HCT116 (cell line): ENCODE results near the gene PLB1.

Source experiments
- CEBPB ChIP-seq: IDR thresholded peaks from 2 replicates; pipeline ENCODE4 v1.6.1; 2012; ENCODE audit warnings: low read depth
- CTCF ChIP-seq, 3 experiments: fragments of 200-600 bp in 1 of 3; sonication (generic) in 1 of 3; IDR thresholded peaks in 2 of 3; conservative IDR thresholded peaks in 1 of 3; 2 replicates each; pipeline ENCODE4 v1.5.1; 2012 to 2017; ENCODE audit warnings: low read depth in 2 of 3, low read length in 2 of 3, antibody characterized with exemption in 1 of 3, borderline replicate concordance in 1 of 3, control low read depth in 1 of 3, mild to moderate bottlenecking in 1 of 3, mixed read lengths in 1 of 3, mixed run types in 1 of 3, moderate library complexity in 1 of 3; ENCODE audit not compliant: insufficient read depth in 1 of 3
- EZH2 ChIP-seq: fragments of 200-600 bp; sonication (generic); IDR thresholded peaks from 2 replicates; pipeline ENCODE4 v1.6.1; 2017; ENCODE audit warnings: antibody characterized with exemption, mixed run types
- EZH2phosphoT487 ChIP-seq: fragments of 200-600 bp; IDR thresholded peaks from 2 replicates; pipeline ENCODE4 v1.6.1; 2018; ENCODE audit warnings: antibody characterized with exemption, borderline replicate concordance
- POLR2A ChIP-seq: IDR thresholded peaks from 2 replicates; pipeline ENCODE4 v1.7.0; 2011; ENCODE audit warnings: borderline replicate concordance; ENCODE audit not compliant: insufficient read depth, insufficient read length; ENCODE audit errors: extremely low read depth
- POLR2AphosphoS5 ChIP-seq: IDR thresholded peaks from 2 replicates; pipeline ENCODE4 v1.6.1; 2011; ENCODE audit warnings: mild to moderate bottlenecking, low read depth, low read length, moderate library complexity

- TF ChIP-seq EZH2 (no peak), CTCF (IDR thresholded peaks at IDR 0.05 in 2 of 3, conservative IDR thresholded peaks at IDR 0.05 in 1 of 3; ENCODE audit: borderline replicate concordance in 1 of 3, insufficient read depth in 1 of 3, low read depth in 2 of 3, low read length in 2 of 3) (no peak), POLR2AphosphoS5 (no peak), CEBPB (no peak), EZH2phosphoT487 (no peak), POLR2A (no peak)
Measured at GRCh38 chr2:28516430-28516829, 20.6 kb downstream of the PLB1 start.
